ENCODE measurements around the gene COQ4. TPM values are rescaled to one million over a fixed set of nuclear protein-coding genes. Genes with fewer than 3 reads are reported as not detected.

The COQ4 gene
- total RNA-seq, 1 experiment from 2014 or later = 45.8 TPM

DNA sequence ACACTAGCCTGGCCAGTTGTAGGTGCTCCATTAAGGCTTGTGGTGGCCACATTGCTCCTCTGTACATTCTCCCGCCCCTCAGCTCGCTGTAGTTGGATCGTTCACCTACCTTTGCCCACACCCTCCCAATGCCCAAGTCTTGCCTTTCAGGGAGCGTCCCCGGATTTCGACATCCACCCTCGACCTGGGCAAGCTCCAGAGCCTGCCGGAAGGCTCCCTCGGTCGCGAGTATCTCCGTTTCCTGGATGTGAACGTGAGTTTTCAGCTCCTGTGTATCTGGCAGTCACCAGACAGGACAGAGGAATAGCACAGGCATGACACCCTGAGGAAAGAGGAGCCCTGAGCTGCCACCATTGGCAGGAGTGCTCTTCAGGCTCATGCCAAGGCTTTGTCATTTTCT is 3.0 kb downstream of the COQ4 start:
- Histone ChIP-seq H3K27ac (ENCODE audit: low read depth, low read length) (no peak overlapping the region), H3K9ac (ENCODE audit: low read length) (no peak overlapping the region), H2AFZ (ENCODE audit: low read depth, low read length, poor library complexity, severe bottlenecking) (no peak overlapping the region), H3K27me3 (ENCODE audit: insufficient read depth, low read length) (no peaks in the 10 kb centered on the region), H3K4me3 (replicated peaks in 1 of 2; ENCODE audit: low read depth in 1 of 2, low read length in 2 of 2) (no peak overlapping the region), H3K36me3 (ENCODE audit: control insufficient read depth in 1 of 2, insufficient read depth in 2 of 2, low read length in 2 of 2) (peaks cover 6 to 16% of the 10 kb centered on the region in 2 experiments; a peak in 3 of 4 replicates), H3K4me2 (ENCODE audit: low read length) (no peak overlapping the region), H3K79me2 (ENCODE audit: insufficient read depth, low read length) (peaks cover 38% of the 10 kb centered on the region), H3K9me3 (ENCODE audit: control insufficient read depth in 1 of 2, insufficient read depth in 1 of 2, low read depth in 1 of 2, low read length in 2 of 2) (no peaks in the 10 kb centered on the region), H4K20me1 (ENCODE audit: insufficient read depth) (no peaks in the 10 kb centered on the region), H3K9me2 (ENCODE audit: insufficient read depth) (no peaks in the 10 kb centered on the region), H3K4me1 (ENCODE audit: control insufficient read depth in 1 of 2, insufficient read depth in 2 of 2, low read length in 2 of 2) (peaks cover 31 to 44% of the 10 kb centered on the region in 2 experiments)
- DNase-seq (ENCODE audit: low read depth, low spot score) = no peak
- ATAC-seq = no peak
- RAD21 ChIA-PET (ENCODE audit: low non-redundant PET in 1 of 2, low total read pairs in 2 of 2, uncharacterized antibody in 2 of 2, unreplicated experiment in 2 of 2) = no interaction called here
- TF ChIP-seq, protein P1, sequence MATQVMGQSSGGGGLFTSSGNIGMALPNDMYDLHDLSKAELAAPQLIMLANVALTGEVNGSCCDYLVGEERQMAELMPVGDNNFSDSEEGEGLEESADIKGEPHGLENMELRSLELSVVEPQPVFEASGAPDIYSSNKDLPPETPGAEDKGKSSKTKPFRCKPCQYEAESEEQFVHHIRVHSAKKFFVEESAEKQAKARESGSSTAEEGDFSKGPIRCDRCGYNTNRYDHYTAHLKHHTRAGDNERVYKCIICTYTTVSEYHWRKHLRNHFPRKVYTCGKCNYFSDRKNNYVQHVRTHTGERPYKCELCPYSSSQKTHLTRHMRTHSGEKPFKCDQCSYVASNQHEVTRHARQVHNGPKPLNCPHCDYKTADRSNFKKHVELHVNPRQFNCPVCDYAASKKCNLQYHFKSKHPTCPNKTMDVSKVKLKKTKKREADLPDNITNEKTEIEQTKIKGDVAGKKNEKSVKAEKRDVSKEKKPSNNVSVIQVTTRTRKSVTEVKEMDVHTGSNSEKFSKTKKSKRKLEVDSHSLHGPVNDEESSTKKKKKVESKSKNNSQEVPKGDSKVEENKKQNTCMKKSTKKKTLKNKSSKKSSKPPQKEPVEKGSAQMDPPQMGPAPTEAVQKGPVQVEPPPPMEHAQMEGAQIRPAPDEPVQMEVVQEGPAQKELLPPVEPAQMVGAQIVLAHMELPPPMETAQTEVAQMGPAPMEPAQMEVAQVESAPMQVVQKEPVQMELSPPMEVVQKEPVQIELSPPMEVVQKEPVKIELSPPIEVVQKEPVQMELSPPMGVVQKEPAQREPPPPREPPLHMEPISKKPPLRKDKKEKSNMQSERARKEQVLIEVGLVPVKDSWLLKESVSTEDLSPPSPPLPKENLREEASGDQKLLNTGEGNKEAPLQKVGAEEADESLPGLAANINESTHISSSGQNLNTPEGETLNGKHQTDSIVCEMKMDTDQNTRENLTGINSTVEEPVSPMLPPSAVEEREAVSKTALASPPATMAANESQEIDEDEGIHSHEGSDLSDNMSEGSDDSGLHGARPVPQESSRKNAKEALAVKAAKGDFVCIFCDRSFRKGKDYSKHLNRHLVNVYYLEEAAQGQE (IDR thresholded peaks at IDR 0.05; ENCODE audit: low read depth) = no peak
- TF ChIP-seq SRF (IDR thresholded peaks at IDR 0.05; ENCODE audit: low read depth) (no peak), EGR1 (IDR thresholded peaks at IDR 0.05; ENCODE audit: low read depth) (no peak), POLR2A (IDR thresholded peaks at IDR 0.05; ENCODE audit: borderline replicate concordance, extremely low read depth, insufficient read depth, insufficient read length) (no peak), SIN3A (IDR thresholded peaks at IDR 0.05; ENCODE audit: low read depth) (no peak), FOSL1 (IDR thresholded peaks at IDR 0.05; ENCODE audit: low read depth) (no peak), ELF1 (IDR thresholded peaks at IDR 0.05; ENCODE audit: borderline replicate concordance, low read depth) (no peak), CBX3 (IDR thresholded peaks at IDR 0.05; ENCODE audit: low read depth) (no peak), ZFX (IDR thresholded peaks at IDR 0.05) (no peak), RAD21 (IDR thresholded peaks at IDR 0.05; ENCODE audit: low read depth) (no peak), POLR2AphosphoS5 (IDR thresholded peaks at IDR 0.05; ENCODE audit: low read depth, low read length) (no peak), SP1 (IDR thresholded peaks at IDR 0.05; ENCODE audit: low read depth) (no peak), EZH2phosphoT487 (IDR thresholded peaks at IDR 0.05; ENCODE audit: borderline replicate concordance) (no peak), JUND (IDR thresholded peaks at IDR 0.05) (no peak), EZH2 (IDR thresholded peaks at IDR 0.05) (no peak), CEBPB (IDR thresholded peaks at IDR 0.05; ENCODE audit: low read depth) (no peak)
- TF ChIP-seq, protein P2, sequence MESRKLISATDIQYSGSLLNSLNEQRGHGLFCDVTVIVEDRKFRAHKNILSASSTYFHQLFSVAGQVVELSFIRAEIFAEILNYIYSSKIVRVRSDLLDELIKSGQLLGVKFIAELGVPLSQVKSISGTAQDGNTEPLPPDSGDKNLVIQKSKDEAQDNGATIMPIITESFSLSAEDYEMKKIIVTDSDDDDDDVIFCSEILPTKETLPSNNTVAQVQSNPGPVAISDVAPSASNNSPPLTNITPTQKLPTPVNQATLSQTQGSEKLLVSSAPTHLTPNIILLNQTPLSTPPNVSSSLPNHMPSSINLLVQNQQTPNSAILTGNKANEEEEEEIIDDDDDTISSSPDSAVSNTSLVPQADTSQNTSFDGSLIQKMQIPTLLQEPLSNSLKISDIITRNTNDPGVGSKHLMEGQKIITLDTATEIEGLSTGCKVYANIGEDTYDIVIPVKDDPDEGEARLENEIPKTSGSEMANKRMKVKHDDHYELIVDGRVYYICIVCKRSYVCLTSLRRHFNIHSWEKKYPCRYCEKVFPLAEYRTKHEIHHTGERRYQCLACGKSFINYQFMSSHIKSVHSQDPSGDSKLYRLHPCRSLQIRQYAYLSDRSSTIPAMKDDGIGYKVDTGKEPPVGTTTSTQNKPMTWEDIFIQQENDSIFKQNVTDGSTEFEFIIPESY (IDR thresholded peaks at IDR 0.05; ENCODE audit: extremely low read depth, insufficient replicate concordance, low read length) = no peak
- TF ChIP-seq, protein P3, sequence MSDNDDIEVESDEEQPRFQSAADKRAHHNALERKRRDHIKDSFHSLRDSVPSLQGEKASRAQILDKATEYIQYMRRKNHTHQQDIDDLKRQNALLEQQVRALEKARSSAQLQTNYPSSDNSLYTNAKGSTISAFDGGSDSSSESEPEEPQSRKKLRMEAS (IDR thresholded peaks at IDR 0.05) = no peak
- TF ChIP-seq, protein P4, sequence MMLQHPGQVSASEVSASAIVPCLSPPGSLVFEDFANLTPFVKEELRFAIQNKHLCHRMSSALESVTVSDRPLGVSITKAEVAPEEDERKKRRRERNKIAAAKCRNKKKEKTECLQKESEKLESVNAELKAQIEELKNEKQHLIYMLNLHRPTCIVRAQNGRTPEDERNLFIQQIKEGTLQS (IDR thresholded peaks at IDR 0.05) = no peak
- TF ChIP-seq, protein P5, sequence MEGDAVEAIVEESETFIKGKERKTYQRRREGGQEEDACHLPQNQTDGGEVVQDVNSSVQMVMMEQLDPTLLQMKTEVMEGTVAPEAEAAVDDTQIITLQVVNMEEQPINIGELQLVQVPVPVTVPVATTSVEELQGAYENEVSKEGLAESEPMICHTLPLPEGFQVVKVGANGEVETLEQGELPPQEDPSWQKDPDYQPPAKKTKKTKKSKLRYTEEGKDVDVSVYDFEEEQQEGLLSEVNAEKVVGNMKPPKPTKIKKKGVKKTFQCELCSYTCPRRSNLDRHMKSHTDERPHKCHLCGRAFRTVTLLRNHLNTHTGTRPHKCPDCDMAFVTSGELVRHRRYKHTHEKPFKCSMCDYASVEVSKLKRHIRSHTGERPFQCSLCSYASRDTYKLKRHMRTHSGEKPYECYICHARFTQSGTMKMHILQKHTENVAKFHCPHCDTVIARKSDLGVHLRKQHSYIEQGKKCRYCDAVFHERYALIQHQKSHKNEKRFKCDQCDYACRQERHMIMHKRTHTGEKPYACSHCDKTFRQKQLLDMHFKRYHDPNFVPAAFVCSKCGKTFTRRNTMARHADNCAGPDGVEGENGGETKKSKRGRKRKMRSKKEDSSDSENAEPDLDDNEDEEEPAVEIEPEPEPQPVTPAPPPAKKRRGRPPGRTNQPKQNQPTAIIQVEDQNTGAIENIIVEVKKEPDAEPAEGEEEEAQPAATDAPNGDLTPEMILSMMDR (IDR thresholded peaks at IDR 0.05 in 2 of 3, conservative IDR thresholded peaks at IDR 0.05 in 1 of 3; ENCODE audit: borderline replicate concordance in 1 of 3, insufficient read depth in 1 of 3, low read depth in 2 of 3, low read length in 2 of 3) = no peak
- POLR2A ChIA-PET = no interaction called here
- CTCF ChIA-PET = no interaction called here
- no TSS peak for BruUV-seq (replicated peaks)
- intact Hi-C loops (cut with micrococcal nuclease) = no loop called here

Measured in HCT116 (cell line).